ENCODE measurements around the gene NEDD4L.

Gene NEDD4L

GRCh38 chr18:58095222-58095621 is 51.2 kb downstream of the NEDD4L start:
- DNase-seq (ENCODE audit: low read depth), result no peak

DNA sequence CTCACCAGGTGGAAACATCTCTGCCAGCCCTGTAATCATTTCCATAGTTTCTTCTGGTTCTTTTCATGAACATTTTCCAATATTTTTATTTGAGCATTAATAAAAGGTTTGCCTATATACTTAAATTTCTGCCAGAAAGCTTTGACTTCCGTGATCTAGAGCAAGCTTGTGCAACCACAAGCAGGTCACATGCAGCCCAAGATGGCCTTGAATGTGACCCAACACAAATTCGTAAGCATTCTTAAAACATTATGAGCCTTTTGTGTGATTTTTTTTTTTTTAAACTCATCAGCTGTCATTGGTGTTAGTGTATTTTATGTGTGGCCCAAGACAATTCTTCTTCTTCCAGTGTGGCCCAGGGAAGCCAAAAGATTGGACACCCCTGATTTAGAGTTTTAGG is 51.6 kb downstream of the NEDD4L start:
- no peak for DNase-seq (ENCODE audit: low read depth)

GRCh38 chr18:58096658-58097057 is 52.6 kb downstream of the NEDD4L start:
- DNase-seq (ENCODE audit: low read depth), result no peak

GRCh38 chr18:58097121-58097906 is 53.3 kb downstream of the NEDD4L start:
- DNase-seq (ENCODE audit: low read depth), result no peak

- no peak for DNase-seq (ENCODE audit: low read depth)
These were observed 53.8 kb downstream of the NEDD4L start for GRCh38 chr18:58097907-58098166.

DNA sequence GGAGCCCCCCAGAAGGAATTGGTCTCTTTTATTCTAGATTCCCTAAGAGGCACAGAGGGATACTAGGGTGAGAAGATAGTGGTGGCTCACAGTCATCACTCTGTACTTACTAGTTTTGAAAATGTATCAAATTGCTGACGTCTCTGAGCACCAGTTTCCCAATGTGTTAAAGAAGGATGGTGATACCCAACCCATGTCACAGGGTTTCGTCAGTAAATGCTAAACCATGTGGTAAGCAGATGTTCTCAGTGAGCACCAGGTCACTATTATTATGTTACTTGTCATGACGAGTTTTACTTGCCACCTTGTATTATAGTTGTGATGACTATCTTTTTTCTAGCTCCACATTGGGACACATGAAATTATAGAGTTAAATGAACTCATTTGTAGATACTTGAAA is 54.7 kb downstream of the NEDD4L start:
- no peak for DNase-seq (ENCODE audit: low read depth)

DNA sequence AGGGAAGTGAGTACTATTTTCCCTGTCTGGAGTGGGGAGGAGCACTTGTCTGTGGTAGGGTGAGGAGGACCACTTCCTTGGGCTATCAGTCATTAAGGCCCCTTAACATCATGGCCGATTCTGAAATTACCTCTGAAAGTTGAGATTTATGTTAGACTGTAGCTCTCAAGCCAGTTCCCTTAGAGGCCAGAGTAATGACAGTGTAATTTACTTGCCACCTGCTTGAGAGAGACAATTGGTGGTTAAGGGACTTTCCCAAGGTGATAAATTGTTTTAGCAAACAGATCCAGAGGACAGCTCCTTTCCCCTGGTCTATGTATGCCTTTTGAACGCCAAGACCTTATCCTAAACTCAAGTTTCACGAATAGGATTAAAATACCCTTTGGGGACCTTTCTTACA is 56.1 kb downstream of the NEDD4L start:
- DNase-seq (ENCODE audit: low read depth), result no peak

- DNase-seq (ENCODE audit: low read depth), result no peak
These were observed 57.3 kb downstream of the NEDD4L start for GRCh38 chr18:58101291-58101794.

DNA sequence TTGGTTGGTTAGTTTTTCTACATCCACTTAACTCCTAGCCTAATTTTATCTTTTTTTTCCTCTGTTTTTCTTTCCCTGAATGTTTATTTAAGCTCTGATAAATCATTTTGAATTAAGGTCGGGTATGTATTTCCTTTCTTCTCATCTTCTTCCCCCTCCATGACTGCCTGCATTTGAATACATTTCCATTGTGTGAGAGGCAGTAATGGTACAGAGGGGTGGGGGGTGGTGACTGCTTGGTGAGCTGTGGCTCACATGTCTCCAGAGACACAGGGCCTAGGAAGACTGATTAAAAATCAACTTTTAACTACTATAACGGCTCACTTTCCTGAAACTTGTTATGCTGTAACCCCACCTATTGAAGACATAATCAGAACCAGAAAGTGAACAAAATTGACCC is 58.0 kb downstream of the NEDD4L start:
- DNase-seq (ENCODE audit: low read depth), result no peak

- no peak for DNase-seq (ENCODE audit: low read depth)
These were observed 58.8 kb downstream of the NEDD4L start for GRCh38 chr18:58102875-58103274.

DNA sequence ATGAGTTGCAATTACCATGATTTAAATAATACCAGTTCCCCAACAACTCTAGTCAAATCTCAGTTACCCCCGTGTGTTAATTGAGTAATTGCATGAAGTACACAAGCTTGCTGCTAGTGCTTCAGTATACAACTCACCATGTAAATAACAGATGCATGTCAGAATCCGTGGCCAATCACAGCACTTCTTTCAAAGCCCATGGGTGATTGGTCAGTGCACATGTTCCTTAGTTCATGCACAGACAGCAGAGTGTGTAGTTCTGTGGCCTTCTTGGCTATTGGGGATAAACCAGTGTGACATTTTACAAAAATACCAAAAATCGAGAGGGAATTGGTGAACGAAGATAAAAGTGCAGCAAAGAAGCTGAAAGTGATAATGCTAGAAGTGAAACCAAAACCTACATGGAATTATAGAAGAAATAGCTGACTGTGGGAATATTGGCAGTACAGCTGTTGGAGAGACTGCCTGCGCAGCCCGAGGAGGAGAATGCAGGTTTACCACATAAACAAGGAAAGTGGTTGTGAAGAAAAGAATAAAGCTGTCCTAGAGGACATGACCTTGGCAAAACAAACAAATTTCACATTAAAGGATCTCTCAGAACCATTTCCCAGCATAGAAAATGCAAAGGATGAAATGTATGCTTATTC is 59.4 kb downstream of the NEDD4L start:
- no peak for DNase-seq (ENCODE audit: low read depth)

GRCh38 chr18:58104096-58104495 is 60.1 kb downstream of the NEDD4L start:
- no peak for DNase-seq (ENCODE audit: low read depth)

DNA sequence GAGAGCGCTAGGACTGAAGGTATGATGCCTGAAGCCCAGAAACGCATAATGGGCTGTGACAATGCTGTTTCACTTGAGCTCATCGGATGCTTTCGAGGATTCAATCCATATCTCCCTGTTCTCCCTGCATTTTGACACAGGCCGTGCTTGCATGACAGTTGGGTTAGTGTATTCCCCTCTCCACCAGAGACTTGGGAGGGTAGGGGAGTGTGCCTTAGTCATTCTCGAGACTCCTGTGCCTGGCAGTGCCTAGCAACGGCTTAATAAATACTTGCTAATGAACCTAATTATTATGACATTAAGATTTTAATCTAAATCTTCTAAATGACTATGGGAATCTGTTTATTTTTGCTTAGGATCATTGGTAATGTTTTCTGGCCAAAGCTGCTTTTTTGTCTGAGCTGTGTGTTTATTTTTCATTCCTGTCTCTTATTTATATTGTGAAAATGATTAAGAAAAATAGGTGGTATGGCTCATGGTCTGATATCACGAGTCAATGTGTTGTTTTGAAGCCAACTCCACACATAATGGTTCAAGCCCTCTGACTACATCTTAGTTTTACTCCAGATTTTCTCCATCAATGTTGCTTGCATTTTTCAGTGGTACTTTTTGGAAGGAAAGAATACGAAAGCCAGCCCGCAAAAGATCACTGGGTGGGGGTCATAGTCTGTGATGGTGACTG is 61.3 kb downstream of the NEDD4L start:
- DNase-seq (ENCODE audit: low read depth), result no peak

GRCh38 chr18:58105888-58106260 is 61.8 kb downstream of the NEDD4L start:
- no peak for DNase-seq (ENCODE audit: low read depth)

DNA sequence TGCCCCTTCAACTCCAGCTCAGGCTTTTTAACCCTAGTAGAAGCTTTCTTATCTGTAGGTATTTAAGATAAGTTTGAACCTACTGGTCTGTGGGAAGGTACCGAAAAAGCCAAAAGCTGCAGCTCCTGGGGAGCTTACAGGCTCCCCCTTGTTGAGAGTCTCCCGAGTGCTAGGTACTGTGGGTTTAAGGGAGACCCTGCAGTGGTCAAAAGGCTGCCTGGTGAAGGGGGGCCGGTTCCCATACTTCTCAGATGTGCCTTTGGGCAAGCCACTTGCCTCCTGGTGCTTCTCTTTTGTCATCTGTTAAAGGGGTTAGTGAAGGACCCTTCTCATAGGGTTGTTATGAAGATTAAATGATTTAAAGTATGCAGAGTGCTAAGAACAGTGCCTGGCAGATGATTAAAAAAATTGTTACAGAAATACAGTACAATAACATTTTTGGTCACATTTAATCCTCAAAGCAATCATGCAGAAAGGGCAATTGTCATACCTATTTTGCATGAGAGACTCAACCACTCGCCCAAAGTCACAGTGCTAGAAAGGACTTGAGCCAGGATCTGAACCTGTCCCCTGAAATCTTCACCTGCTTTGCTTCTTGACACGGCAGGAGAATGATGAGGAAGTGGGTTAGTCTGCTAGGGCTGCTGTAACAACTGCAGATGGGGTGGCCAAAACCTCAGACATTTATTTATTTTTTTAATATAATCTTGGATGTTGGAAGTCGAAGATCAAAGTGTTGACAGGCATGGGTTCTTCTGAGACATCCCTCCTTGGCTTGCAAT is 62.5 kb downstream of the NEDD4L start:
- DNase-seq (ENCODE audit: low read depth), result no peak

DNA sequence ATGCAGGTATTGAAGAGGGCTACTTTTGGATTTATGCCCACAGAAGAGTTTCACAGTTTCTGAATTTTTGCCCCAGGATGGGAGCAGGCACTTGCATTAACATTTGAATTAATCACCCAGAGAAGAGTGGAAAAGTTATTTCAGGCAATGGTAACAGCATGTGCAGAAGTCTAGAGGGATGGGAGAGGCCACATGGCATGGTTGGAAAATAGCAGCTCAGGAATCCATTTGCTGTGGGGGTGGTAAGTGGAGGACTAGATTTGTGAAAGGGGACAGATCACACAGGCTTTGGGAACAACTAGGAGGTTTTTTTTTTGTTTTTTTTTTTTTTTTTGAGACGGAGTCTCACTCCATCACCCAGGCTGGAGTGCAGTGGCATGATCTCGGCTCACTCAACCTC is 65.2 kb downstream of the NEDD4L start:
- no peak for DNase-seq (ENCODE audit: low read depth)

DNA sequence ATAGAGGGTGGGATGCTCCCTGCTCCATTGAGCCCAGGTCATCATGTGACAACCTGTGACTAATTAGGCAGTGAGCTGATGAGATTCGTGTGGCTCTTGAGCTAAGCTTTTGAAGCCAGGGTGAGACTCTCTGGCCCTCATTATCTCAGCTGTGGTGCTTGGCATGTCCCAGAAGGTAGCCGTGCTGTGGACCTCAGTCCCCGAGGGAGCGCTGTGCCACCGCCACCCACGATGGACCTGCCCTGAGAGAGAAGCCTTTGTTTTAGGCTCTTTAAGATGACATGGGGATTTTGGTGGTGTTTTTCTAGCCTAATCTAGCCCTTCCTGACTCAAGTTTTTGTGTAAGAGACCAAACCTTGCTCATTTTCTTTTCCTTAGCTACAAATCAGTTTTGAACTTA is 66.4 kb downstream of the NEDD4L start:
- DNase-seq (ENCODE audit: low read depth), result no peak

- DNase-seq (ENCODE audit: low read depth), result no peak
These were observed 68.1 kb downstream of the NEDD4L start for GRCh38 chr18:58112174-58112573.

GRCh38 chr18:58113337-58113736 is 69.3 kb downstream of the NEDD4L start:
- no peak for DNase-seq (ENCODE audit: low read depth)

DNA sequence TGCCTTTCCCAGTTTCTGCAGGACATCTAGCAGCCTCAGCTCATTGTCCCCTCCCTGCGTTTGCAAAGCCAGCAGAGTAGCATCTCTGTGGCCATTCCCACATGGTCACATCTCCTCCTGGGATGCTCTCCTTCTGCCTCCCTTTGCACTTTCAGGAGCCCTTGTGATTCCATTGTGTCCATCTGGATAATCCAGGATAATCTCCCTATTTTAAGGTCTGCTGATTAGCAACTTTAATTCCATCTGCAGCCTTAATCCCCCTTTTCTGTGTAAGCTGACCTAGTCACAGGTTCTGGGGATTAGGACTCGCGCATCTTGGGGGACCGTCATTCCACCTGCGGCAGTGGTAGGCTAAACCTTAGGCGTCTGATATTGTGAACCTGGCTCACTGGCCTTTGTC is 70.7 kb downstream of the NEDD4L start:
- DNase-seq (ENCODE audit: low read depth), result no peak

DNA sequence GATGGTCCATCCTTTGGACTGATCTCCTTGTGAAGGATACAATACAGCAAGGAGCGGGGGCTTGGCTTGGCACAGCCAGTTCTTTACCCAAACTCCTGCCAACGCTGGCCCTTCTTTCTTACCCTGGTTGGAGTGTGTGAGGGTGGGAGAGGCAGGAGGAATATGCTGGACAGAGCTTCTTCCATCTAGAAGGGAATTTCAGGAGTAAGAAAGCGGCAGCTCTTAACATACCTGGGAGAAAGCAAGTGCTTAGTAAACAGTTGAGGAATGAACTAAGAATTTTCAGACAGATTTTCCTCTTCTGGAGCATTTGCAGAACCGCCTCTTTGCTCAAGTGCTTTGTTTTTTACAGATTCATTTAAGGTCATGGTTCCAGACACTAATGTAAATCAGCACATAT is 72.8 kb downstream of the NEDD4L start:
- no peak for DNase-seq (ENCODE audit: low read depth)

GRCh38 chr18:58117786-58118403 is 73.9 kb downstream of the NEDD4L start:
- no peak for DNase-seq (ENCODE audit: low read depth)
